Mesenchymal stem cell (in vitro differentiated cells and primary cell): ENCODE data around the gene NEGR1.

Experiments
- DNase-seq: peaks from one replicate; pipeline ENCODE4 v3.0.0-alpha.2; 2013
- H2AFZ ChIP-seq: one replicate; pipeline ENCODE4 v1.6.1; 2013; ENCODE audit warnings: low read depth, mild to moderate bottlenecking, control low read depth, inconsistent platforms, low read length, moderate library complexity
- H2AK5ac ChIP-seq: 2 replicates; pipeline ENCODE4 v1.6.1; 2013; ENCODE audit warnings: low read length, moderate library complexity, mild to moderate bottlenecking, inconsistent platforms; ENCODE audit not compliant: severe bottlenecking
- H2BK120ac ChIP-seq: one replicate; pipeline ENCODE4 v1.6.1; 2013; ENCODE audit warnings: low read depth, mild to moderate bottlenecking, inconsistent platforms, low read length, moderate library complexity
- H2BK12ac ChIP-seq, 2 experiments: one replicate each; pipeline ENCODE4 v1.6.1; 2013; ENCODE audit warnings: inconsistent platforms in 2 of 2, low read length in 2 of 2, mild to moderate bottlenecking in 2 of 2, moderate library complexity in 2 of 2, control low read depth in 1 of 2
- H2BK15ac ChIP-seq: one replicate; pipeline ENCODE4 v1.6.1; 2013; ENCODE audit warnings: mild to moderate bottlenecking, low read depth, inconsistent platforms; ENCODE audit not compliant: poor library complexity, severe bottlenecking
- H2BK5ac ChIP-seq: 2 replicates; pipeline ENCODE4 v1.6.1; 2013; ENCODE audit warnings: low read depth, mild to moderate bottlenecking, low read length, control low read depth, inconsistent platforms; ENCODE audit not compliant: poor library complexity, severe bottlenecking
- H3K14ac ChIP-seq, 2 experiments: one replicate each; pipeline ENCODE4 v1.6.1; 2013; ENCODE audit warnings: inconsistent platforms in 2 of 2, low read length in 2 of 2, control low read depth in 1 of 2, mild to moderate bottlenecking in 1 of 2, moderate library complexity in 1 of 2
- H3K18ac ChIP-seq, 2 experiments: one replicate each; pipeline ENCODE4 v1.6.1; 2013; ENCODE audit warnings: inconsistent platforms in 2 of 2, low read length in 2 of 2, control low read depth in 1 of 2, low read depth in 1 of 2, mild to moderate bottlenecking in 1 of 2
- H3K23ac ChIP-seq, 2 experiments: one replicate each; pipeline ENCODE4 v1.6.1; 2013; ENCODE audit warnings: inconsistent platforms in 2 of 2, low read length in 2 of 2, mild to moderate bottlenecking in 2 of 2, moderate library complexity in 2 of 2, control low read depth in 1 of 2
- H3K27ac ChIP-seq: 2 replicates; pipeline ENCODE4 v1.5.1; 2013; ENCODE audit warnings: mild to moderate bottlenecking, moderate library complexity, low read length, control low read depth, inconsistent platforms; ENCODE audit not compliant: poor library complexity, severe bottlenecking
- H3K27me3 ChIP-seq, 2 experiments: 2 replicates each; pipeline versions ENCODE4 v1.6.1 to v1.7.0; 2013; ENCODE audit warnings: low read length in 2 of 2, mild to moderate bottlenecking in 2 of 2, moderate library complexity in 2 of 2, control low read depth in 1 of 2, inconsistent platforms in 1 of 2; ENCODE audit not compliant: control insufficient read depth in 1 of 2, insufficient read depth in 1 of 2
- H3K36me3 ChIP-seq, 2 experiments: 2 replicates each; pipeline versions ENCODE4 v1.6.1 to v1.7.0; 2013; ENCODE audit warnings: low read length in 2 of 2, control low read depth in 1 of 2, inconsistent platforms in 1 of 2, low read depth in 1 of 2, mild to moderate bottlenecking in 1 of 2; ENCODE audit not compliant: insufficient read depth in 2 of 2, control insufficient read depth in 1 of 2
- H3K4ac ChIP-seq, 2 experiments: one replicate each; pipeline ENCODE4 v1.6.1; 2013; ENCODE audit warnings: inconsistent platforms in 2 of 2, low read length in 2 of 2, mild to moderate bottlenecking in 2 of 2, moderate library complexity in 2 of 2, control low read depth in 1 of 2, low read depth in 1 of 2
- H3K4me1 ChIP-seq: 2 replicates; pipeline ENCODE4 v1.6.1; 2013; ENCODE audit warnings: low read depth, low read length, control low read depth; ENCODE audit not compliant: control insufficient read depth, insufficient read depth
- H3K4me2 ChIP-seq: 2 replicates; pipeline ENCODE4 v1.6.1; 2013; ENCODE audit warnings: low read length, mild to moderate bottlenecking, inconsistent platforms; ENCODE audit not compliant: poor library complexity, severe bottlenecking
- H3K4me3 ChIP-seq, 2 experiments: 2 replicates each; pipeline versions ENCODE4 v1.5.1 to v1.7.0; 2013; ENCODE audit warnings: low read length in 2 of 2, mild to moderate bottlenecking in 2 of 2, control low read depth in 1 of 2, low read depth in 1 of 2; ENCODE audit not compliant: insufficient read depth in 1 of 2
- H3K79me1 ChIP-seq: replicated peaks from 2 replicates; pipeline ENCODE4 v1.6.1; 2013; ENCODE audit warnings: mild to moderate bottlenecking, control low read depth, low read length, inconsistent platforms; ENCODE audit not compliant: poor library complexity, severe bottlenecking
- H3K9ac ChIP-seq: 2 replicates; pipeline ENCODE4 v1.7.0; 2013; ENCODE audit warnings: mild to moderate bottlenecking, low read length, moderate library complexity
- H3K9me3 ChIP-seq: 2 replicates; pipeline ENCODE4 v1.7.0; 2013; ENCODE audit warnings: mild to moderate bottlenecking, low read length; ENCODE audit not compliant: control insufficient read depth
- H4K8ac ChIP-seq: one replicate; pipeline ENCODE4 v1.6.1; 2013; ENCODE audit warnings: inconsistent platforms, mild to moderate bottlenecking, low read length, moderate library complexity
- H4K91ac ChIP-seq: one replicate; pipeline ENCODE4 v1.6.1; 2013; ENCODE audit warnings: mild to moderate bottlenecking, low read length, inconsistent platforms
- WGBS: methylation state at CpG from one replicate; pipeline ENCODE4 v1.1.7; 2013; ENCODE audit warnings: mixed read lengths; 5-methylcytosine and 5-hydroxymethylcytosine counted together

The NEGR1 gene

GRCh38 chr1:72062584-72062983 is 219.8 kb downstream of the NEGR1 start:
- Histone ChIP-seq H2AFZ (no peak overlapping the region), H3K14ac (no peak overlapping the region), H2BK5ac (no peak overlapping the region), H3K4me3 (no peak overlapping the region), H3K4me1 (no peaks in the 10 kb centered on the region), H3K4ac (no peak overlapping the region), H2BK12ac (no peak overlapping the region), H3K9ac (no peak overlapping the region), H2AK5ac (no peak overlapping the region), H3K27ac (no peak overlapping the region), H3K23ac (no peak overlapping the region), H3K79me1 (peaks cover 11% of the 10 kb centered on the region), H2BK120ac (no peak overlapping the region), H3K18ac (no peak overlapping the region), H3K27me3 (no peaks in the 10 kb centered on the region), H4K91ac (no peak overlapping the region), H2BK15ac (no peak overlapping the region), H3K36me3 (no peaks in the 10 kb centered on the region), H4K8ac (no peak overlapping the region), H3K4me2 (no peak overlapping the region), H3K9me3 (no peaks in the 10 kb centered on the region)
- DNase-seq, result no peak

- Histone ChIP-seq H3K27me3 (no peaks in the 10 kb centered on the region), H2BK15ac (no peak overlapping the region), H3K9me3 (no peaks in the 10 kb centered on the region), H3K27ac (no peak overlapping the region), H2BK12ac (no peak overlapping the region), H3K79me1 (peaks cover 10% of the 10 kb centered on the region), H2AFZ (no peak overlapping the region), H3K4me1 (no peaks in the 10 kb centered on the region), H3K4ac (no peak overlapping the region), H3K14ac (no peak overlapping the region), H3K36me3 (no peaks in the 10 kb centered on the region), H3K4me2 (no peak overlapping the region), H2AK5ac (no peak overlapping the region), H2BK5ac (no peak overlapping the region), H3K4me3 (no peak overlapping the region), H3K9ac (no peak overlapping the region), H4K91ac (no peak overlapping the region), H3K23ac (no peak overlapping the region), H2BK120ac (no peak overlapping the region), H3K18ac (no peak overlapping the region), H4K8ac (no peak overlapping the region)
- WGBS, result no CpG with 5 or more reads among the region's 3 CpGs
- no peak for DNase-seq
These were observed 221.7 kb downstream of the NEGR1 start for GRCh38 chr1:72060466-72061245.

- no peak overlapping the region for H2BK15ac ChIP-seq
- H3K27me3 ChIP-seq, result no peaks in the 10 kb centered on the region
- H3K4me1 ChIP-seq, result no peaks in the 10 kb centered on the region
- H2BK12ac ChIP-seq, result no peak overlapping the region
- no peaks in the 10 kb centered on the region for H3K36me3 ChIP-seq
- H3K18ac ChIP-seq, result no peak overlapping the region
- H3K9me3 ChIP-seq, result no peaks in the 10 kb centered on the region
- H4K8ac ChIP-seq, result no peak overlapping the region
- H3K9ac ChIP-seq, result no peak overlapping the region
- WGBS, result 87% methylated on average over 1 of the region's 2 CpGs
- H2AK5ac ChIP-seq, result no peak overlapping the region
- no peak overlapping the region for H2AFZ ChIP-seq
- no peak overlapping the region for H3K4me3 ChIP-seq
- no peak overlapping the region for H3K14ac ChIP-seq
- no peak overlapping the region for H2BK120ac ChIP-seq
- no peak overlapping the region for H3K27ac ChIP-seq
- H3K79me1 ChIP-seq, result peaks cover 7% of the 10 kb centered on the region
- H4K91ac ChIP-seq, result no peak overlapping the region
- no peak overlapping the region for H3K4ac ChIP-seq
- H3K4me2 ChIP-seq, result no peak overlapping the region
- H3K23ac ChIP-seq, result no peak overlapping the region
- no peak overlapping the region for H2BK5ac ChIP-seq
- no peak for DNase-seq
These were observed 225.8 kb downstream of the NEGR1 start for GRCh38 chr1:72056516-72056915.

DNA sequence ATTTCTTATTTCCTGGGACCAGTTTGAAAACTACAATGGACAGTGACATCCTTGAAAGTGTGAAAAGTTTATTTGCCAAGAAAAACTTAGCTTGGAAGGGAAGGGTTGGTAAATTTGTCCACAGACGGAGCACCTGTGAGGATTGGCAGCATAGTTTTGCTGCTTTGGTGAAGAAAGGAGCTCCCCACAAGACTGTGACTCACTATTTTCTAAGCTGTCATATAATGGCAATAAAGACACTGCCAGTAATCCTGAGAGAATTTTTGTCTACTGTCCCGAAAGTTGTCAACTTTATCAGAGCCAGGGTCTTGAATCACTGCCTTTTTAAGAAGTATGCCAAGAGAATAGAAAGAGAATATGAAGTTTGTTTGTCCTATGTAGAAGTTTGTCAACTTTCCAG is 230.8 kb downstream of the NEGR1 start:
- H3K79me1 ChIP-seq, result no peaks in the 10 kb centered on the region
- no peak for DNase-seq
- H3K9ac ChIP-seq, result no peak overlapping the region
- no peak overlapping the region for H3K4me3 ChIP-seq
- H3K27ac ChIP-seq, result no peak overlapping the region
- no peak overlapping the region for H3K4ac ChIP-seq
- WGBS, result 96% methylated on average over 2 of the region's 2 CpGs
- H3K23ac ChIP-seq, result no peak overlapping the region
- H3K4me2 ChIP-seq, result no peak overlapping the region
- H2AFZ ChIP-seq, result no peak overlapping the region
- no peak overlapping the region for H2BK12ac ChIP-seq
- no peak overlapping the region for H3K14ac ChIP-seq
- no peaks in the 10 kb centered on the region for H3K9me3 ChIP-seq
- no peak overlapping the region for H2BK15ac ChIP-seq
- no peak overlapping the region for H4K8ac ChIP-seq
- no peak overlapping the region for H2AK5ac ChIP-seq
- no peaks in the 10 kb centered on the region for H3K36me3 ChIP-seq
- no peaks in the 10 kb centered on the region for H3K27me3 ChIP-seq
- no peak overlapping the region for H3K18ac ChIP-seq
- H3K4me1 ChIP-seq, result no peaks in the 10 kb centered on the region
- H2BK5ac ChIP-seq, result no peak overlapping the region
- no peak overlapping the region for H2BK120ac ChIP-seq
- no peak overlapping the region for H4K91ac ChIP-seq
